RCC 7860 (cell line): Measurements from ENCODE around the gene TSN.
"Not testable (repeated sequence)": the region's sequence is repeated elsewhere in the genome, so short reads cannot be mapped to it uniquely, and the experiment has no call there.

Experiments used
- DNase-seq: peaks from one replicate; pipeline ENCODE4 v3.0.0-alpha.2; 2015; ENCODE audit warnings: low spot score
- FAIRE-seq: peaks from 2 replicates; lab custom pipeline; 2012; peaks lifted over from hg19 to GRCh38; lab: Jason Lieb, UNC

The TSN gene

DNA sequence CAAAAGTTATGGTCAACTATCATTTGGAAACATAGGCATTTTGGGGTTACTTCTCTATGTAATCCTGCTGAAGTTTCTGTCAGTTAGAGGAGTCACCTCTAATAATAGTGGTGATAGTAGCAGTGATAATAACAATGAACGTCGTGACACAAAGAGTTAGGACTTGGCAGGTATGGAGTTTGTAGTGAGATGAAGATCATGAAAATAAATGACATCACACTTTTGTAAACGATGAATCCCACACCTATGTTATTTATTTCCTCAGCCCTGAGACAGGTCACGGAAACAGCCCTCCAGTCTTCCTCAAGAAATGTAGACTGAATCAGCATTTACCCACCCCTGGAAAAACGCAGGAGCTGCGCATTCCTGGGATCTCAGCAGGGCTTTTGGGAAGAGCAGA lies 38.8 kb downstream of the TSN start:
- FAIRE-seq (no peak), DNase-seq (no peak)

GRCh38 chr2:121796239-121796638 lies 40.8 kb downstream of the TSN start:
- DNase-seq (no peak), FAIRE-seq (no peak)

DNA sequence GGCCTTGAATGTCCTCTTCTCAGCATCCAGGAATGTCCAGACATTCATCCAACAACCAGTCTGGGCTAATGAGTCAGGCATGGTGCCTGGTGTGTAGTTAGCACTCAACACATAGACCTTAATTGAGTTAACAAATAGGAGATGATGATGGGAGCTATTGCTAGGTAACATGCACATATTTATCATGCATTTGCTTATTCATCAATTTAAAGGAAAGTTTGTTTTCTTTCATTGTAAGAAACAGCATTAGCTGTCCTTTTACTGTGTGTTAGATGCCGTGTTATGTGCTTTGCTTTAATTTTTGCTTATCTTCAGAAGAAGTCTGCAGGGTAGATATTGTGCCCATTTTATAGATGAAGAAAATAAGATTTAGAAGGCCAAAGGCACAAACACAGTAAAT lies 43.2 kb downstream of the TSN start:
- DNase-seq (no peak), FAIRE-seq (no peak)

- DNase-seq (no peak), FAIRE-seq (no peak)
Measured at GRCh38 chr2:121801916-121802315, 46.5 kb downstream of the TSN start.

DNA sequence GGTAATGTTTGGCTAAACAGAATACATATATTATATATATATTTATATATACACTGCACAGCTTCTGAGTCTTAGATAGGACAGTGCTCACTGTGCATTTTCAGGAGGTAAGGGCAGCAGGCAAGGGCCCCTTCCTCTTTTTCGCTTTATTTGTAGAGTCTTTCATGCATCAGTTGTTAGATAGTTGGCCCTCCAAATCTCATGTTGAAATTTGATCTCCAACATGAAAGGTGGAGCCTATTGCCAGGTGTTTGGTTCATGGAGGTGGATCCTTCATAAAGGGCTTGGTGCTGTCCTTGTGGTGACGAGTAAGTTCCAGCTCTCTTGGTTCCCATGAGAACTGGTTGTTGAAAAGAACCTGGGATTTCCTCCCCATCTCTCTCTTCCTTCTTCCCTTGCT lies 48.1 kb downstream of the TSN start:
- no peak for DNase-seq
- no peak for FAIRE-seq

DNA sequence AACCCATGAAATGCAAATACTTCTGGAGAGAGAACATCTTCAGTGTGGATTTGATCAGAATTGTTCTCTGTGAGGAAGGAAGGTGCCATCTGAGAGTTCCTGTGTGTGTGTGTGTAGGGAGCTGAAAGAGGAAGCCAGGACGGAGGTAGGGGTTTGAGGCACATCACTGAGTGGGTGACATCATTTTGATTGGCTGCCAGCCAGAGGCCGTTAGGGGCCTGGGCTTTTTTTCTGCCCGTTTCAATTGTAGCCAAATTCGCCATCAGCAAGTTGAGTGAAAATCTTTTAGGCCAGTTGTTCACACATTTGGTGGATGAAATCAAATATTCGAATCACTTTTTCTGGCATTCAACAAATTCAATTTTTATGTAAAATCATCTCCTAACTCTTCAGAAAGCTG lies 48.9 kb downstream of the TSN start:
- peak; percentile 62 for DNase-seq
- no peak for FAIRE-seq

- DNase-seq, result no peak
- no peak for FAIRE-seq
Measured at GRCh38 chr2:121804997-121805765, 49.7 kb downstream of the TSN start.

DNA sequence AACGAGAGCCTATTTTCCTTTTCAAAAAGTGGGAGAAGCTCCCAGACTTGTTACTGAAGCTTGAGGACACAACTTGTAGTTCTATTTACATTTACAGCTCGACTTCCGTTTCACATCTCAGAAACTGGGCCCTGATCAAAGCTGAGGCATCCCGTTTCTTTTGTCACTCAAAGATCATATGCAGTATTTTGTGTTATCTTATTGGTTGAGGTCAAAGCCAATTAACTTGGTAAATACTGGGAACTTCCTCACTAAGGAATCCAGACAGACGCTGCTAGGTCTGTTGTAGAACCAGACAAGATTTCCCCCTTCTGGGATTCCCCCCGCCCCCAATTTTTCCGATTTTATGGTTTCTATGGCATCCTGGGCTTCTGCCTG lies 50.3 kb downstream of the TSN start:
- no peak for DNase-seq
- no peak for FAIRE-seq

- not testable (repeated sequence) for DNase-seq, FAIRE-seq
Measured at GRCh38 chr2:121807771-121808170, 52.3 kb downstream of the TSN start.

- DNase-seq (no peak), FAIRE-seq (no peak)
Measured at GRCh38 chr2:121809607-121810006, 54.2 kb downstream of the TSN start.

GRCh38 chr2:121810959-121811853 lies 55.8 kb downstream of the TSN start:
- DNase-seq (peak; percentile 38), FAIRE-seq (peak; percentile 45)

- not testable (repeated sequence) for DNase-seq, FAIRE-seq
Measured at GRCh38 chr2:121813083-121813482, 57.6 kb downstream of the TSN start.

DNA sequence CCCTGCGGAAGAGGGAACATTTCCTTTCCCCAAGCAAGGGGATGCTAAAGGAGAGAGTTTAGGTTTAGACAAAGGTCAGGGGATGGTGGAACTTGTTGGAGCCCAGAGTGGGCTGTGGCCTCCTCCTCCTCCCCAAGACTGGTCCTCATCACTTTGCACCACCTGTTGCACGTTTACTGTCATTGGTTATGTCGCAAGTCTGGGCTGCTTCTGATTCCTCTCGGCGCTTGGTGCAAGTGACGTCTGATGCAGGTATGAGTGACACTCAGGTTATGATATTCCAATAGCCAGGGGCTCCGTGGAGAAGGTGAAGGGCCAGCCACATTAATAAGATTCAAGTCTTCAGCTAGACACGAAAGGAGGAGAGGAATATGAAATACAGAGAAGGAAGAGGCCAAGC lies 59.8 kb downstream of the TSN start:
- DNase-seq (no peak), FAIRE-seq (no peak)

GRCh38 chr2:121816797-121817196 lies 61.3 kb downstream of the TSN start:
- DNase-seq (no peak), FAIRE-seq (no peak)

- FAIRE-seq, DNase-seq: not testable (repeated sequence)
Measured at GRCh38 chr2:121817304-121817703, 61.9 kb downstream of the TSN start.
